GM21786 (cell line): ENCODE data around the gene CAMTA1.
"Not testable (repeated sequence)": the region's sequence is repeated elsewhere in the genome, so short reads cannot be mapped to it uniquely, and the experiment has no call there.

ENCODE experiments used
- ATAC-seq: cut with Tn5 transposase; IDR thresholded peaks from one replicate; pipeline ENCODE4 v1.9.1; 2021; ENCODE audit not compliant: unreplicated experiment

The CAMTA1 gene

GRCh38 chr1:6904476-6905170 lies 119.4 kb downstream of the CAMTA1 start:
- no peak for ATAC-seq

GRCh38 chr1:6905331-6905730 lies 120.1 kb downstream of the CAMTA1 start:
- no peak for ATAC-seq

- no peak for ATAC-seq
Measured at GRCh38 chr1:6905790-6906189, 120.5 kb downstream of the CAMTA1 start.

GRCh38 chr1:6906783-6907182 lies 121.5 kb downstream of the CAMTA1 start:
- ATAC-seq = no peak

- ATAC-seq = no peak
Measured at GRCh38 chr1:6907201-6907600, 121.9 kb downstream of the CAMTA1 start.

GRCh38 chr1:6907676-6908434 lies 122.6 kb downstream of the CAMTA1 start:
- ATAC-seq = no peak

- ATAC-seq = no peak
Measured at GRCh38 chr1:6909401-6909800, 124.1 kb downstream of the CAMTA1 start.

- no peak for ATAC-seq
Measured at GRCh38 chr1:6909857-6910256, 124.6 kb downstream of the CAMTA1 start.

GRCh38 chr1:6911021-6911941 lies 126.0 kb downstream of the CAMTA1 start:
- ATAC-seq = no peak

GRCh38 chr1:6911974-6912373 lies 126.7 kb downstream of the CAMTA1 start:
- no peak for ATAC-seq

GRCh38 chr1:6912518-6912917 lies 127.3 kb downstream of the CAMTA1 start:
- no peak for ATAC-seq

GRCh38 chr1:6913086-6913485 lies 127.8 kb downstream of the CAMTA1 start:
- ATAC-seq = no peak

GRCh38 chr1:6914706-6915105 lies 129.5 kb downstream of the CAMTA1 start:
- no peak for ATAC-seq

GRCh38 chr1:6915999-6916565 lies 130.8 kb downstream of the CAMTA1 start:
- ATAC-seq = no peak

- no peak for ATAC-seq
Measured at GRCh38 chr1:6917067-6917466, 131.8 kb downstream of the CAMTA1 start.

- ATAC-seq = no peak
Measured at GRCh38 chr1:6918186-6918924, 133.1 kb downstream of the CAMTA1 start.

GRCh38 chr1:6918925-6919511 lies 133.8 kb downstream of the CAMTA1 start:
- ATAC-seq = no peak

GRCh38 chr1:6921506-6921905 lies 136.3 kb downstream of the CAMTA1 start:
- not testable (repeated sequence) for ATAC-seq

GRCh38 chr1:6922096-6922931 lies 137.1 kb downstream of the CAMTA1 start:
- no peak for ATAC-seq
